ENCODE results near the gene MKKS. TPM values are rescaled to one million over a fixed set of nuclear protein-coding genes. Genes with fewer than 3 reads are reported as not detected.

Gene MKKS
- total and polyA plus RNA-seq, 2 of the 13 experiments (the other 11 are each of a cell fraction or from before 2014, with no cell fraction given): 26.7 to 34.5 TPM

DNA sequence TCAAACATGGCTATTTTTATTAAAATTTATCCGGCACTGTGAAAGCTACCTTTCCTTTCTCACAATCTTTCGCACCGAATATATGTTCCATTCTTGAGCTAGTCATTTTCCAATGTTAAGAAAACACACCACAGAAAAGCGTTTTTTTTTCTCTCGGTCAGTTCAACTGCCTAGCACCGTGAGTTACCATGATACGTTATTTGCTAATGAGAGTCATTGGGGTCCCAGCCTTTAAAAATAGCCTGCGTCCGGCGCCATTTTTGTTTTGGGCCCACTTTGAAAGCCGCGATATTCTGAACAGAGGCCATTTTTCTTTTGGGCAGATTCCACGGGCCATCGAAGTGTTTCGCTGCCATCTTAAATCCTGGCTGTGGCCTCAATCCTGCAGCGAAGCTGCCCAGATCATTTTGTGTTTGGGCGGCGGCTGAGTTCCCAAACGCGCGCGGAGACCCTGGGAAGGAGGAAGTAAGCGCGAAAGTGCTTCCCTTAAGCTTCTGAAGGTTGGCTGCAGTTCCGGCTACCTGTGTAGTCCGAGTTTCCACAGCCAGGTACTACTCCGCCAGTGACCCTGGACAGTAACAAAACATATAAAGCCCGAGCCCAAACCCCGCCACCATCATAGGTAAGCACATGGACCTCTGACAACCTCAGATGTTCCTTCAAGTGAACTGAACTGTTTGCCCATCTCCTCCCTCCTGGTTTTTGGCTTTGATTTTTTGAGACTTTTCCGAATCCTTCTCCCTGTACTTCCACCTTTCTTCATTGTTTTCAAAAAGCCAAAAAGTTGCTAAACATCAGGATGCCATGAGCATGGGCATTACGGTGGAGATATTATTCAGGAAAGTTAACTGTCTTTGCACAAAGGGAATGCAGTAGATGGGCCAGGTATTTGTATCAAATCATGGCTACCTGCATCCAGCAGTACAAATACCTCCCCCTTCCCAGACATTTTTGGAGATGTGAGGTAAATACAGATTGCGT is 1.1 kb upstream of the MKKS start, which contains the start of gene SLX4IP (continued):
- TF ChIP-seq, protein P1, sequence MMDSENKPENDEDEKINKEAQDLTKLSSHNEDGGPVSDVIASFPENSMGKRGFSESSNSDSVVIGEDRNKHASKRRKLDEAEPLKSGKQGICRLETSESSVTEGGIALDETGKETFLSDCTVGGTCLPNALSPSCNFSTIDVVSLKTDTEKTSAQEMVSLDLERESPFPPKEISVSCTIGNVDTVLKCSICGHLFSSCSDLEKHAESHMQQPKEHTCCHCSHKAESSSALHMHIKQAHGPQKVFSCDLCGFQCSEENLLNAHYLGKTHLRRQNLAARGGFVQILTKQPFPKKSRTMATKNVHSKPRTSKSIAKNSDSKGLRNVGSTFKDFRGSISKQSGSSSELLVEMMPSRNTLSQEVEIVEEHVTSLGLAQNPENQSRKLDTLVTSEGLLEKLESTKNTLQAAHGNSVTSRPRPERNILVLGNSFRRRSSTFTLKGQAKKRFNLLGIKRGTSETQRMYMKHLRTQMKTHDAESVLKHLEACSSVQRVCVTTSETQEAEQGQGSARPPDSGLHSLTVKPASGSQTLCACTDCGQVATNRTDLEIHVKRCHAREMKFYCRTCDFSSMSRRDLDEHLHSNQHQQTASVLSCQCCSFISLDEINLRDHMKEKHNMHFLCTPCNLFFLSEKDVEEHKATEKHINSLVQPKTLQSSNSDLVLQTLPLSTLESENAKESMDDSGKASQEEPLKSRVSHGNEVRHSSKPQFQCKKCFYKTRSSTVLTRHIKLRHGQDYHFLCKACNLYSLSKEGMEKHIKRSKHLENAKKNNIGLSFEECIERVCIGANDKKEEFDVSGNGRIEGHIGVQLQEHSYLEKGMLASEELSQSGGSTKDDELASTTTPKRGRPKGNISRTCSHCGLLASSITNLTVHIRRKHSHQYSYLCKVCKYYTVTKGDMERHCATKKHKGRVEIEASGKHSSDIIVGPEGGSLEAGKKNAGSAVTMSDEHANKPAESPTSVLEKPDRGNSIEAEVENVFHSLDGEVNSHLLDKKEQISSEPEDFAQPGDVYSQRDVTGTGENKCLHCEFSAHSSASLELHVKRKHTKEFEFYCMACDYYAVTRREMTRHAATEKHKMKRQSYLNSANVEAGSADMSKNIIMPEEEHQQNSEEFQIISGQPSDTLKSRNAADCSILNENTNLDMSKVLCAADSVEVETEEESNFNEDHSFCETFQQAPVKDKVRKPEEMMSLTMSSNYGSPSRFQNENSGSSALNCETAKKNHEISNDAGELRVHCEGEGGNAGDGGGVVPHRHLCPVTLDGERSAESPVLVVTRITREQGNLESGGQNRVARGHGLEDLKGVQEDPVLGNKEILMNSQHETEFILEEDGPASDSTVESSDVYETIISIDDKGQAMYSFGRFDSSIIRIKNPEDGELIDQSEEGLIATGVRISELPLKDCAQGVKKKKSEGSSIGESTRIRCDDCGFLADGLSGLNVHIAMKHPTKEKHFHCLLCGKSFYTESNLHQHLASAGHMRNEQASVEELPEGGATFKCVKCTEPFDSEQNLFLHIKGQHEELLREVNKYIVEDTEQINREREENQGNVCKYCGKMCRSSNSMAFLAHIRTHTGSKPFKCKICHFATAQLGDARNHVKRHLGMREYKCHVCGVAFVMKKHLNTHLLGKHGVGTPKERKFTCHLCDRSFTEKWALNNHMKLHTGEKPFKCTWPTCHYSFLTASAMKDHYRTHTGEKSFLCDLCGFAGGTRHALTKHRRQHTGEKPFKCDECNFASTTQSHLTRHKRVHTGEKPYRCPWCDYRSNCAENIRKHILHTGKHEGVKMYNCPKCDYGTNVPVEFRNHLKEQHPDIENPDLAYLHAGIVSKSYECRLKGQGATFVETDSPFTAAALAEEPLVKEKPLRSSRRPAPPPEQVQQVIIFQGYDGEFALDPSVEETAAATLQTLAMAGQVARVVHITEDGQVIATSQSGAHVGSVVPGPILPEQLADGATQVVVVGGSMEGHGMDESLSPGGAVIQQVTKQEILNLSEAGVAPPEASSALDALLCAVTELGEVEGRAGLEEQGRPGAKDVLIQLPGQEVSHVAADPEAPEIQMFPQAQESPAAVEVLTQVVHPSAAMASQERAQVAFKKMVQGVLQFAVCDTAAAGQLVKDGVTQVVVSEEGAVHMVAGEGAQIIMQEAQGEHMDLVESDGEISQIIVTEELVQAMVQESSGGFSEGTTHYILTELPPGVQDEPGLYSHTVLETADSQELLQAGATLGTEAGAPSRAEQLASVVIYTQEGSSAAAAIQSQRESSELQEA (CRISPR knock-in tag; IDR thresholded peaks at IDR 0.05; ENCODE audit: not compliant biosample characterization): no peak
- TF ChIP-seq EZH2 (conservative IDR thresholded peaks at IDR 0.05; ENCODE audit: low read depth, low read length) (no peak), ZNF619 (CRISPR knock-in tag; IDR thresholded peaks at IDR 0.05) (0 out of 2 replicates have a peak, but pooled peaks have one; percentile 87), NONO (IDR thresholded peaks at IDR 0.05) (no peak), NONO (CRISPR knock-in tag; conservative IDR thresholded peaks at IDR 0.05) (peak; percentile 61; the same call in 1 of the 2 replicates), HOXA7 (CRISPR knock-in tag; IDR thresholded peaks at IDR 0.05) (no peak), BHLHE40 (IDR thresholded peaks at IDR 0.05; ENCODE audit: low read length) (peak; percentile 45; the same call in 1 of the 2 replicates), CEBPB (IDR thresholded peaks at IDR 0.05; ENCODE audit: borderline replicate concordance, low read depth, low read length) (no peak), ZNF709 (CRISPR knock-in tag; IDR thresholded peaks at IDR 0.05) (0 out of 2 replicates have a peak, but pooled peaks have one; percentile 79), BCL6 (CRISPR knock-in tag; IDR thresholded peaks at IDR 0.05) (no peak), GATA4 (IDR thresholded peaks at IDR 0.05; ENCODE audit: borderline replicate concordance, low read depth) (no peak), ZNF772 (CRISPR knock-in tag; IDR thresholded peaks at IDR 0.05) (peak; percentile 84), ZZZ3 (CRISPR knock-in tag; IDR thresholded peaks at IDR 0.05; ENCODE audit: borderline replicate concordance) (no peak), KDM3A (CRISPR knock-in tag; IDR thresholded peaks at IDR 0.05; ENCODE audit: low read depth) (peak; percentile 32), ZNF713 (CRISPR knock-in tag; IDR thresholded peaks at IDR 0.05) (no peak)
- TF ChIP-seq, protein P2, sequence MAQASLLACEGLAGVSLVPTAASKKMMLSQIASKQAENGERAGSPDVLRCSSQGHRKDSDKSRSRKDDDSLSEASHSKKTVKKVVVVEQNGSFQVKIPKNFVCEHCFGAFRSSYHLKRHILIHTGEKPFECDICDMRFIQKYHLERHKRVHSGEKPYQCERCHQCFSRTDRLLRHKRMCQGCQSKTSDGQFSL (CRISPR knock-in tag; IDR thresholded peaks at IDR 0.05): no peak
- TF ChIP-seq, protein P3, sequence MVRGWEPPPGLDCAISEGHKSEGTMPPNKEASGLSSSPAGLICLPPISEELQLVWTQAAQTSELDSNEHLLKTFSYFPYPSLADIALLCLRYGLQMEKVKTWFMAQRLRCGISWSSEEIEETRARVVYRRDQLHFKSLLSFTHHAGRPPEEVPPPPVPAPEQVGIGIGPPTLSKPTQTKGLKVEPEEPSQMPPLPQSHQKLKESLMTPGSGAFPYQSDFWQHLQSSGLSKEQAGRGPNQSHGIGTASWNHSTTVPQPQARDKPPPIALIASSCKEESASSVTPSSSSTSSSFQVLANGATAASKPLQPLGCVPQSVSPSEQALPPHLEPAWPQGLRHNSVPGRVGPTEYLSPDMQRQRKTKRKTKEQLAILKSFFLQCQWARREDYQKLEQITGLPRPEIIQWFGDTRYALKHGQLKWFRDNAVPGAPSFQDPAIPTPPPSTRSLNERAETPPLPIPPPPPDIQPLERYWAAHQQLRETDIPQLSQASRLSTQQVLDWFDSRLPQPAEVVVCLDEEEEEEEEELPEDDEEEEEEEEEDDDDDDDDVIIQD (CRISPR knock-in tag; IDR thresholded peaks at IDR 0.05; ENCODE audit: low read depth): peak; percentile 35; the same call in 1 of the 2 replicates
- TF ChIP-seq, protein P4, sequence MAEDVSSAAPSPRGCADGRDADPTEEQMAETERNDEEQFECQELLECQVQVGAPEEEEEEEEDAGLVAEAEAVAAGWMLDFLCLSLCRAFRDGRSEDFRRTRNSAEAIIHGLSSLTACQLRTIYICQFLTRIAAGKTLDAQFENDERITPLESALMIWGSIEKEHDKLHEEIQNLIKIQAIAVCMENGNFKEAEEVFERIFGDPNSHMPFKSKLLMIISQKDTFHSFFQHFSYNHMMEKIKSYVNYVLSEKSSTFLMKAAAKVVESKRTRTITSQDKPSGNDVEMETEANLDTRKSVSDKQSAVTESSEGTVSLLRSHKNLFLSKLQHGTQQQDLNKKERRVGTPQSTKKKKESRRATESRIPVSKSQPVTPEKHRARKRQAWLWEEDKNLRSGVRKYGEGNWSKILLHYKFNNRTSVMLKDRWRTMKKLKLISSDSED (CRISPR knock-in tag; IDR thresholded peaks at IDR 0.05): no peak

Data from HepG2 (cell line).